Ectodermal cell (in vitro differentiated cells): ENCODE data around the gene STXBP1.
A peak's percentile ranks its signal among the peaks of the same experiment; 100 is the strongest.
"Not testable (repeated sequence)": the region's sequence is repeated elsewhere in the genome, so short reads cannot be mapped to it uniquely, and the experiment has no call there.

Experiments
- H3K27ac ChIP-seq: 2 replicates; pipeline ENCODE4 v1.7.0; 2013; ENCODE audit warnings: mild to moderate bottlenecking, low read depth, low read length; ENCODE audit not compliant: insufficient read depth, poor library complexity, severe bottlenecking
- H3K27me3 ChIP-seq: 2 replicates; pipeline ENCODE4 v1.7.0; 2013; ENCODE audit warnings: mild to moderate bottlenecking, low read length; ENCODE audit not compliant: insufficient read depth, control insufficient read depth, poor library complexity, severe bottlenecking
- H3K36me3 ChIP-seq: one replicate; pipeline ENCODE4 v1.7.0; 2013; ENCODE audit warnings: low read length; ENCODE audit not compliant: control insufficient read depth, insufficient read depth
- H3K4me1 ChIP-seq: one replicate; pipeline ENCODE4 v1.7.0; 2013; ENCODE audit warnings: low read length; ENCODE audit not compliant: control insufficient read depth, insufficient read depth
- H3K4me3 ChIP-seq: 2 replicates; pipeline ENCODE4 v1.7.0; 2013; ENCODE audit warnings: low read depth, low read length, control low read depth; ENCODE audit not compliant: insufficient read depth
- H3K9me3 ChIP-seq: 2 replicates; pipeline ENCODE4 v1.7.0; 2013; ENCODE audit warnings: mild to moderate bottlenecking, low read length, moderate library complexity; ENCODE audit not compliant: control insufficient read depth
- WGBS, 2 experiments: methylation state at CpG; one replicate each; pipeline ENCODE4 v1.1.7; 2013; ENCODE audit warnings: missing lambda C conversion rate in 2 of 2; 5-methylcytosine and 5-hydroxymethylcytosine counted together

STXBP1 gene

GRCh38 chr9:127568971-127569885, 42.8 kb upstream of the STXBP1 start:
- Histone ChIP-seq H3K27ac (peak overlapping the region; percentile 82), H3K9me3 (no peaks in the 10 kb centered on the region), H3K36me3 (no peaks in the 10 kb centered on the region), H3K4me1 (peaks cover 26% of the 10 kb centered on the region), H3K27me3 (peaks cover 14% of the 10 kb centered on the region), H3K4me3 (peak overlapping the region; percentile 62)
- 1 to 2% methylated on average over 61 to 64 of the region's 78 CpGs for WGBS, 2 experiments

GRCh38 chr9:127569886-127570401, 42.1 kb upstream of the STXBP1 start:
- Histone ChIP-seq H3K4me1 (peaks cover 26% of the 10 kb centered on the region), H3K9me3 (no peaks in the 10 kb centered on the region), H3K27me3 (peaks cover 14% of the 10 kb centered on the region), H3K4me3 (peak overlapping the region; percentile 62), H3K27ac (no peak overlapping the region), H3K36me3 (no peaks in the 10 kb centered on the region)
- WGBS, 2 experiments, result 74 to 84% methylated on average over 4 of the region's 4 CpGs

- no peaks in the 10 kb centered on the region for H3K9me3 ChIP-seq
- H3K27me3 ChIP-seq, result peaks cover 14% of the 10 kb centered on the region
- H3K36me3 ChIP-seq, result no peaks in the 10 kb centered on the region
- H3K4me3 ChIP-seq, result no peak overlapping the region
- no peak overlapping the region for H3K27ac ChIP-seq
- peaks cover 26% of the 10 kb centered on the region for H3K4me1 ChIP-seq
- 89 to 91% methylated on average over 3 of the region's 3 CpGs for WGBS, 2 experiments
These were observed 41.5 kb upstream of the STXBP1 start for GRCh38 chr9:127570533-127571111.

- Histone ChIP-seq H3K9me3 (no peaks in the 10 kb centered on the region), H3K27ac (no peak overlapping the region), H3K4me3 (no peak overlapping the region), H3K27me3 (peaks cover 14% of the 10 kb centered on the region), H3K4me1 (peaks cover 19% of the 10 kb centered on the region), H3K36me3 (no peaks in the 10 kb centered on the region)
- WGBS, 2 experiments, result 95 to 97% methylated on average over 2 of the region's 3 CpGs
These were observed 40.1 kb upstream of the STXBP1 start for GRCh38 chr9:127571971-127572370.

- Histone ChIP-seq H3K4me3 (no peak overlapping the region), H3K27me3 (peaks cover 7% of the 10 kb centered on the region), H3K9me3 (no peaks in the 10 kb centered on the region), H3K4me1 (peaks cover 8% of the 10 kb centered on the region), H3K36me3 (no peaks in the 10 kb centered on the region), H3K27ac (no peak overlapping the region)
- WGBS, 2 experiments, result 88 to 94% methylated on average over 7 to 9 of the region's 9 CpGs
These were observed 38.9 kb upstream of the STXBP1 start for GRCh38 chr9:127572961-127573721.

- H3K36me3 ChIP-seq, result no peaks in the 10 kb centered on the region
- no peaks in the 10 kb centered on the region for H3K9me3 ChIP-seq
- H3K4me1 ChIP-seq, result peaks cover 17% of the 10 kb centered on the region
- H3K4me3 ChIP-seq, result no peak overlapping the region
- no peak overlapping the region for H3K27ac ChIP-seq
- H3K27me3 ChIP-seq, result peaks cover 4% of the 10 kb centered on the region
- 80 to 86% methylated on average over 9 to 10 of the region's 10 CpGs for WGBS, 2 experiments
These were observed 37.7 kb upstream of the STXBP1 start for GRCh38 chr9:127574072-127574993.

- no peaks in the 10 kb centered on the region for H3K36me3 ChIP-seq
- H3K4me3 ChIP-seq, result no peak overlapping the region
- 90 to 94% methylated on average over 13 of the region's 13 CpGs for whole genome bisulfite sequencing, 2 experiments
- no peaks in the 10 kb centered on the region for H3K9me3 ChIP-seq
- peaks cover 13% of the 10 kb centered on the region for H3K4me1 ChIP-seq
- H3K27me3 ChIP-seq, result no peaks in the 10 kb centered on the region
- H3K27ac ChIP-seq, result no peak overlapping the region
These were observed 36.0 kb upstream of the STXBP1 start for GRCh38 chr9:127575875-127576778.

GRCh38 chr9:127577194-127577593, 34.9 kb upstream of the STXBP1 start:
- peaks cover 13% of the 10 kb centered on the region for H3K4me1 ChIP-seq
- not testable (repeated sequence) for H3K9me3 ChIP-seq, H3K27ac ChIP-seq, H3K27me3 ChIP-seq, H3K4me3 ChIP-seq, H3K36me3 ChIP-seq
- 97 to 98% methylated on average over 4 to 5 of the region's 7 CpGs for WGBS, 2 experiments

GRCh38 chr9:127578627-127578951, 33.5 kb upstream of the STXBP1 start:
- WGBS, 2 experiments, result 58 to 59% methylated on average over 5 of the region's 5 CpGs
- Histone ChIP-seq H3K4me1 (peaks cover 13% of the 10 kb centered on the region), H3K27ac (peak overlapping the region; percentile 30), H3K9me3 (no peaks in the 10 kb centered on the region), H3K4me3 (no peak overlapping the region), H3K27me3 (no peaks in the 10 kb centered on the region), H3K36me3 (no peaks in the 10 kb centered on the region)
